ENCODE results near the gene ZW10. TPM values are rescaled to one million over a fixed set of nuclear protein-coding genes. Genes with fewer than 3 reads are reported as not detected.

ZW10 gene
- total RNA-seq, 1 donor from 2014 or later = 25.2 TPM

- DNase-seq (ENCODE audit: low spot score) = no peak
- Mint-ChIP-seq H3K27me3 (ENCODE audit: unreplicated experiment) (peaks cover 2% of the 10 kb centered on the region), H3K36me3 (ENCODE audit: low read depth, unreplicated experiment) (peaks cover 29% of the 10 kb centered on the region), H3K9me3 (ENCODE audit: unreplicated experiment) (no peaks in the 10 kb centered on the region), H3K27ac (ENCODE audit: unreplicated experiment) (no peak overlapping the region), H3K4me1 (ENCODE audit: unreplicated experiment) (no peaks in the 10 kb centered on the region), H3K4me3 (ENCODE audit: unreplicated experiment) (no peak overlapping the region)
- TF ChIP-seq CTCF (IDR thresholded peaks at IDR 0.05; ENCODE audit: unreplicated experiment) = no peak
Measured at GRCh38 chr11:113760241-113760640, 13.3 kb downstream of the ZW10 start.

- H3K27ac Mint-ChIP-seq (ENCODE audit: unreplicated experiment) = no peak overlapping the region
- no peak for DNase-seq (ENCODE audit: low spot score)
- peaks cover 8% of the 10 kb centered on the region for H3K36me3 Mint-ChIP-seq (ENCODE audit: low read depth, unreplicated experiment)
- no peaks in the 10 kb centered on the region for H3K9me3 Mint-ChIP-seq (ENCODE audit: unreplicated experiment)
- H3K4me1 Mint-ChIP-seq (ENCODE audit: unreplicated experiment) = no peaks in the 10 kb centered on the region
- no peaks in the 10 kb centered on the region for H3K27me3 Mint-ChIP-seq (ENCODE audit: unreplicated experiment)
- TF ChIP-seq CTCF (IDR thresholded peaks at IDR 0.05; ENCODE audit: unreplicated experiment) = no peak
- no peak overlapping the region for H3K4me3 Mint-ChIP-seq (ENCODE audit: unreplicated experiment)
Measured at GRCh38 chr11:113752932-113753331, 20.6 kb downstream of the ZW10 start.

GRCh38 chr11:113736323-113736722 is 37.2 kb downstream of the ZW10 start:
- H3K36me3 Mint-ChIP-seq (ENCODE audit: low read depth, unreplicated experiment) = peaks cover 10% of the 10 kb centered on the region
- DNase-seq (ENCODE audit: low spot score) = no peak
- H3K27me3 Mint-ChIP-seq (ENCODE audit: unreplicated experiment) = no peaks in the 10 kb centered on the region
- no peaks in the 10 kb centered on the region for H3K9me3 Mint-ChIP-seq (ENCODE audit: unreplicated experiment)
- no peak overlapping the region for H3K27ac Mint-ChIP-seq (ENCODE audit: unreplicated experiment)
- no peak for TF ChIP-seq CTCF (IDR thresholded peaks at IDR 0.05; ENCODE audit: unreplicated experiment)
- H3K4me3 Mint-ChIP-seq (ENCODE audit: unreplicated experiment) = no peak overlapping the region
- no peaks in the 10 kb centered on the region for H3K4me1 Mint-ChIP-seq (ENCODE audit: unreplicated experiment)

GRCh38 chr11:113732092-113732491 is 41.4 kb downstream of the ZW10 start:
- DNase-seq (ENCODE audit: low spot score) = no peak
- Mint-ChIP-seq H3K9me3 (ENCODE audit: unreplicated experiment) (no peaks in the 10 kb centered on the region), H3K4me1 (ENCODE audit: unreplicated experiment) (peaks cover 8% of the 10 kb centered on the region), H3K27me3 (ENCODE audit: unreplicated experiment) (peaks cover 2% of the 10 kb centered on the region), H3K36me3 (ENCODE audit: low read depth, unreplicated experiment) (peaks cover 3% of the 10 kb centered on the region), H3K27ac (ENCODE audit: unreplicated experiment) (no peak overlapping the region), H3K4me3 (ENCODE audit: unreplicated experiment) (no peak overlapping the region)
- no peak for TF ChIP-seq CTCF (IDR thresholded peaks at IDR 0.05; ENCODE audit: unreplicated experiment)

GRCh38 chr11:113730887-113731726 is 42.4 kb downstream of the ZW10 start:
- no peaks in the 10 kb centered on the region for H3K36me3 Mint-ChIP-seq (ENCODE audit: low read depth, unreplicated experiment)
- H3K4me3 Mint-ChIP-seq (ENCODE audit: unreplicated experiment) = no peak overlapping the region
- H3K4me1 Mint-ChIP-seq (ENCODE audit: unreplicated experiment) = peaks cover 8% of the 10 kb centered on the region
- DNase-seq (ENCODE audit: low spot score) = peak; percentile 31
- H3K27ac Mint-ChIP-seq (ENCODE audit: unreplicated experiment) = no peak overlapping the region
- H3K9me3 Mint-ChIP-seq (ENCODE audit: unreplicated experiment) = no peaks in the 10 kb centered on the region
- no peak for TF ChIP-seq CTCF (IDR thresholded peaks at IDR 0.05; ENCODE audit: unreplicated experiment)
- H3K27me3 Mint-ChIP-seq (ENCODE audit: unreplicated experiment) = peaks cover 2% of the 10 kb centered on the region
